ENCODE measurements around the gene ATP6AP1.

ATP6AP1 gene

GRCh38 chrX:154459832-154460231, 31.4 kb downstream of the ATP6AP1 start:
- Histone ChIP-seq H3K27ac (ENCODE audit: low read length) (no peak overlapping the region), H3K4me1 (ENCODE audit: low read length) (peaks cover 9% of the 10 kb centered on the region), H2AFZ (ENCODE audit: low read depth, low read length) (no peak overlapping the region), H3K4me3 (ENCODE audit: low read length) (no peak overlapping the region), H3K9me3 (ENCODE audit: insufficient read depth, low read length) (no peaks in the 10 kb centered on the region), H3K79me2 (ENCODE audit: low read length) (peaks cover 14% of the 10 kb centered on the region; the same call in 1 of the 2 replicates), H3K36me3 (replicated peaks; ENCODE audit: low read depth, low read length) (no peaks in the 10 kb centered on the region), H4K20me1 (ENCODE audit: insufficient read depth, low read length) (peaks cover 5% of the 10 kb centered on the region; the same call in 1 of the 2 replicates), H3K27me3 (ENCODE audit: low read depth, low read length) (no peaks in the 10 kb centered on the region), H3K9ac (ENCODE audit: low read length) (no peak overlapping the region), H3K4me2 (ENCODE audit: low read length) (peak overlapping the region; percentile 88; the same call in 1 of the 2 replicates)
- TF ChIP-seq CTCF (IDR thresholded peaks at IDR 0.05; ENCODE audit: low read depth, low read length) (no peak), EZH2phosphoT487 (IDR thresholded peaks at IDR 0.05; ENCODE audit: low read depth) (no peak)

- no peak for TF ChIP-seq CTCF (IDR thresholded peaks at IDR 0.05; ENCODE audit: low read depth, low read length)
- no peak for TF ChIP-seq EZH2phosphoT487 (IDR thresholded peaks at IDR 0.05; ENCODE audit: low read depth)
- H3K9ac ChIP-seq (ENCODE audit: low read length), result no peak overlapping the region
- H3K79me2 ChIP-seq (ENCODE audit: low read length), result peaks cover 14% of the 10 kb centered on the region; the same call in 1 of the 2 replicates
- no peaks in the 10 kb centered on the region for H3K36me3 ChIP-seq (replicated peaks; ENCODE audit: low read depth, low read length)
- no peaks in the 10 kb centered on the region for H3K9me3 ChIP-seq (ENCODE audit: insufficient read depth, low read length)
- H4K20me1 ChIP-seq (ENCODE audit: insufficient read depth, low read length), result peaks cover 5% of the 10 kb centered on the region; the same call in 1 of the 2 replicates
- H3K4me1 ChIP-seq (ENCODE audit: low read length), result peaks cover 9% of the 10 kb centered on the region
- no peak overlapping the region for H2AFZ ChIP-seq (ENCODE audit: low read depth, low read length)
- no peak overlapping the region for H3K4me3 ChIP-seq (ENCODE audit: low read length)
- H3K4me2 ChIP-seq (ENCODE audit: low read length), result no peak overlapping the region
- H3K27ac ChIP-seq (ENCODE audit: low read length), result no peak overlapping the region
- no peaks in the 10 kb centered on the region for H3K27me3 ChIP-seq (ENCODE audit: low read depth, low read length)
These were observed 31.8 kb downstream of the ATP6AP1 start for GRCh38 chrX:154460326-154460725.

GRCh38 chrX:154462396-154462795, 33.9 kb downstream of the ATP6AP1 start:
- Histone ChIP-seq H2AFZ (ENCODE audit: low read depth, low read length) (no peak overlapping the region), H3K36me3 (replicated peaks; ENCODE audit: low read depth, low read length) (no peaks in the 10 kb centered on the region), H3K9me3 (ENCODE audit: insufficient read depth, low read length) (no peaks in the 10 kb centered on the region), H3K4me2 (ENCODE audit: low read length) (no peak overlapping the region), H3K27ac (ENCODE audit: low read length) (no peak overlapping the region), H3K4me3 (ENCODE audit: low read length) (no peak overlapping the region), H4K20me1 (ENCODE audit: insufficient read depth, low read length) (peaks cover 5% of the 10 kb centered on the region; the same call in 1 of the 2 replicates), H3K79me2 (ENCODE audit: low read length) (peaks cover 14% of the 10 kb centered on the region; the same call in 1 of the 2 replicates), H3K9ac (ENCODE audit: low read length) (no peak overlapping the region), H3K4me1 (ENCODE audit: low read length) (peaks cover 6% of the 10 kb centered on the region; the same call in 1 of the 2 replicates), H3K27me3 (ENCODE audit: low read depth, low read length) (no peaks in the 10 kb centered on the region)
- TF ChIP-seq EZH2phosphoT487 (IDR thresholded peaks at IDR 0.05; ENCODE audit: low read depth) (no peak), CTCF (IDR thresholded peaks at IDR 0.05; ENCODE audit: low read depth, low read length) (no peak)

GRCh38 chrX:154463611-154464220, 35.2 kb downstream of the ATP6AP1 start:
- Histone ChIP-seq H3K9ac (ENCODE audit: low read length) (no peak overlapping the region), H3K36me3 (replicated peaks; ENCODE audit: low read depth, low read length) (no peaks in the 10 kb centered on the region), H4K20me1 (ENCODE audit: insufficient read depth, low read length) (peaks cover 5% of the 10 kb centered on the region; the same call in 1 of the 2 replicates), H3K4me2 (ENCODE audit: low read length) (no peak overlapping the region), H2AFZ (ENCODE audit: low read depth, low read length) (no peak overlapping the region), H3K79me2 (ENCODE audit: low read length) (peaks cover 10% of the 10 kb centered on the region; the same call in 1 of the 2 replicates), H3K27ac (ENCODE audit: low read length) (no peak overlapping the region), H3K27me3 (ENCODE audit: low read depth, low read length) (no peaks in the 10 kb centered on the region), H3K9me3 (ENCODE audit: insufficient read depth, low read length) (no peaks in the 10 kb centered on the region), H3K4me3 (ENCODE audit: low read length) (no peak overlapping the region), H3K4me1 (ENCODE audit: low read length) (peaks cover 5% of the 10 kb centered on the region; the same call in 1 of the 2 replicates)
- TF ChIP-seq CTCF (IDR thresholded peaks at IDR 0.05; ENCODE audit: low read depth, low read length), result no peak
- TF ChIP-seq EZH2phosphoT487 (IDR thresholded peaks at IDR 0.05; ENCODE audit: low read depth), result no peak
